HG03521 (cell line): ENCODE data around the gene BAIAP3.

Experiments
- ATAC-seq: cut with Tn5 transposase; IDR thresholded peaks from one replicate; pipeline ENCODE4 v1.9.1; 2021; ENCODE audit warnings: mild to moderate bottlenecking, moderate library complexity; ENCODE audit not compliant: unreplicated experiment

Gene BAIAP3

GRCh38 chr16:1332618-1333148, 762 bp upstream of the BAIAP3 start:
- ATAC-seq = no peak

GRCh38 chr16:1333854-1334700, 632 bp downstream of the BAIAP3 start:
- ATAC-seq = no peak

DNA sequence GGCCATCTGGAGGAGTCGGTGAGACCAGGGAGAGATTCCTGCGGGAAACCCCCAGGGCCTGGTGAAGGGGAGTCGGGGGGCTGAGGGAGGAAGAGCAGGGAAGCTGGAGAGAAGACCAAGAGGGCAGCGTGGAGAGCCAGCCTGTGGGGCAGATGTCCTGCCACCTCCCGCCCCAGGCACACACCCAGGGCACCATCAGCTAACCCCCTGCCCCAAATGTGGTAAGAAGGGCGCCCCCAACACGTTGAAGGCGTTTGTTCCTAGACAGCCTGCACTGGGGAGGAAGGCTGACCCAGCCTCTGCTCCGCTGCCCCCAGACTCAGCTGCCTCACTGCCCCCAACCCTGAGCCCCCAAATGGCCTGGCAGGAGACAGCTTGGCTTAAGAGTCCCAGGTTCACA, 1.3 kb downstream of the BAIAP3 start:
- ATAC-seq = no peak

DNA sequence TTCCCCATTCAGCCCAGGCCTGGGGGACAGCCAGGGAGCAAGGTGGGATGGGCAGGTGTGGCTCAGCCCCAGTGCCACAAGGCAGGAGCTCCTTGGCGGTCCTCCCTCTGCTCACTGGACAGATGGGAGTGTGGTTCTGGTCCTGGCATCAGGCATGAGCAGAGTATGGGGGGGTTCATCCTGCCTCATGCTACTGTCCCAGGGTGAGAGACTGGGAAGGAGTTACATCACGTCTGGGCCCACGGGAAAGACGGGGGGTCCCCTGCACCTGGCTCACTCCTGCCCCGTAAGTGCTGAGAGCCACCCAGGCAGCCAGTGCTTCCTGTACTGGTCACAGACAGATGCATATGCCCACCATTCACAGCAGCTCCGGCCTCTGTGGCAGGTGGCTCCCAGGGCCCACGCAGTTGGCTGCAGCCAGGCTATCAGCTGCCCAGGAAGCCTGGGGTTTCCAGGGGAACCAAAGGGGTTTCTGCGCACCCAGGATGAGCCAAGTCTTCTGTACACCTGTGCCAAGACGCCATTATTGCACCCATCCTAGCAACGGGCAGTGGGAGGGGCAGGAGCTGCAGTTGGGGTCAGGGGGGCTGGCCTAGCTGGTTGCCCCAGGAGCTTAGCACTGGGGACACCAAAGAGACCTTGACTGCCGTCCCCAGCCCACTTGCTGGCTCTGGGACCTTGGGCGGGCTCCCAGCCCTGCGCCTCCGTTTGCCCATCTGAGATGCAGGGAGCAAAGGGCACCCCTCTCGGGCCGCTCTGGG, 1.9 kb downstream of the BAIAP3 start:
- ATAC-seq = no peak

- no peak for ATAC-seq
Observed at GRCh38 chr16:1335996-1336395, 2.6 kb downstream of the BAIAP3 start.

DNA sequence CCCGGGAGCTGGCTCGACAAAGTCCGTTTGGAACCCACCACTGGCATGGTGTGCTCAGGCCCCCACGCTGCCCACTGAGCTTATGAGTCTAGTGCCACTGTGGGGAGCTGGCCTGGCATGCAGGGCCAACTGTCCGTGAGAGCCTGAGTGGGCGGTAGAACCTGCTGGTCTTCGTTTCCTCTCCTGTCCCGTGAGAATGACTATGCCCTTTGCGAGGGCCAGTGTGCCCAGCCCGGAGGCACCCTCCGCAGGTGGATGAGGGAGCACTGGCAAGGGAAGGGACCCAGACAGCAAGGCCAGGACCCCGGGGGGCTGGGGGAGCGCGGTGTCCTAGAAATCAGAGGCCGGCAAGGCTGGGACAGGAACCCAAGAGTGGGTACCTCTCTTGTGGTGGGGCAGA, 3.2 kb downstream of the BAIAP3 start:
- ATAC-seq = no peak

GRCh38 chr16:1337486-1337885, 4.0 kb downstream of the BAIAP3 start:
- ATAC-seq = no peak

DNA sequence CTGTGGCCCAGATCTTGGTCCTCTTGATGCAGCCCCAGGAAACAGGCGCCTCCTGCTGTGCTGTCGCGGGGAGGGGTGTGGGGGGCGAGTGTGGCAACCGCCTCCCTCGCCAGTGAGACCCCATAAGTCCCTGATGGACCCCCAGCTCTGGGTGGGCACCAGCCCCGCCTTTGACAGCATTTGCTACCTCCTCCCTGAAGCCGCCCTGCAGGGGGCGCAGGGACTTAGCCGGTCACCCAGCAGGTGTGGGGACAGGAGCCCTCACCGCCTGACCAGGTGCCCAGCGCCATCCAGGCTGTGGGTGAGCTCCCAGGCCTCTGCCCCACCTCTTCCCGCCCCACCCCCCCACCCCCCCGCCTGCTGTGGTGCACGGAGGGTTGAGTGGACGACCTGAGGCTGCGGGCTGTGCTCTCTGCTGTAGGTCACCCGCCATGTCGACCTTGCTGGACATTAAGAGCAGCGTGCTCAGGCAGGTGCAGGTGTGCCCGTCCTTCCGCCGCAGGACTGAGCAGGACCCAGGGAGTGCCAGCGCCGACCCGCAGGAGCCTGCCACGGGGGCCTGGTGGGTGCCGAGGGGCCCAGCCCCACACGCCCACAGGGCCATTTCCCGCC, 4.8 kb downstream of the BAIAP3 start:
- no peak for ATAC-seq

DNA sequence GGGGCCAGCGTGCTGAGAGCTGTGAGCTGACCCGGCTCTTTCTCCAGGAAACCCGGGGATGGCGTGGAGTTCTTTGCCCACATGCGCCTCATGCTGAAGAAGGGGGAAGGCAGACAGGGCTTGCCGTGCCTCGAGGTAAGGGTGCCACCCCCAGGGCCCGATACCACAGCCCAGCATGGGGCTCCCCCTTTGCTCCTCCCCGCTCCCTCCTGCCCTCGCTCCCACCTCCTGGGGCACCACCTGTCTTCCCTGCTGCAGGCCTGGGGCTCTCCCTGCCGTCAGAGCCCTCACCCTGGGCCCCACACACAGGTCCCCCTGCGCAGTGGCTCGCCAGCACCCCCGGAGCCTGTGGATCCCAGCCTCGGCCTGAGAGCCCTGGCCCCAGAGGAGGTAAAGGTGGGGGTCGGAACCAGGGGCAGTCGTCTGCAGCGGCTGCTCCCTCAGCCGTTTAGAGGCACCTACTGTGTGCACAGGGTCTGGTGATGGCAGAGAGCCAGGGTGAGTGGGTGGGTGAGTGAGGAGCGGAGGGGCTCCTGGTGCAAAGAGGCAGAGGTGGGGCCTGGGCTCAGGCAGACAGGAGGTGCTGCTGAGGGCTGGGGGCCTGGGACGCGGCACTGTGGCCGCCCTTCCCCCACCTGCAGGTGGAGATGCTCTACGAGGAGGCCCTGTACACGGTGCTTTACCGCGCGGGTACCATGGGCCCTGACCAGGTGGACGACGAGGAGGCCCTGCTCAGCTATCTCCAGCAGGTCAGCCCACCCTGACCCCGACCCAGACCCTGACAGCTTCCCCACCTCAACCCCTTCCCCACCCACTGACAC, 5.6 kb downstream of the BAIAP3 start:
- ATAC-seq = no peak

GRCh38 chr16:1340730-1341494, 7.5 kb downstream of the BAIAP3 start:
- ATAC-seq = no peak

- ATAC-seq = no peak
Observed at GRCh38 chr16:1341495-1342420, 8.3 kb downstream of the BAIAP3 start.

- ATAC-seq = peak; percentile 76
Observed at GRCh38 chr16:1342526-1343427, 9.3 kb downstream of the BAIAP3 start.

GRCh38 chr16:1343428-1344242, 10.2 kb downstream of the BAIAP3 start:
- ATAC-seq = no peak

DNA sequence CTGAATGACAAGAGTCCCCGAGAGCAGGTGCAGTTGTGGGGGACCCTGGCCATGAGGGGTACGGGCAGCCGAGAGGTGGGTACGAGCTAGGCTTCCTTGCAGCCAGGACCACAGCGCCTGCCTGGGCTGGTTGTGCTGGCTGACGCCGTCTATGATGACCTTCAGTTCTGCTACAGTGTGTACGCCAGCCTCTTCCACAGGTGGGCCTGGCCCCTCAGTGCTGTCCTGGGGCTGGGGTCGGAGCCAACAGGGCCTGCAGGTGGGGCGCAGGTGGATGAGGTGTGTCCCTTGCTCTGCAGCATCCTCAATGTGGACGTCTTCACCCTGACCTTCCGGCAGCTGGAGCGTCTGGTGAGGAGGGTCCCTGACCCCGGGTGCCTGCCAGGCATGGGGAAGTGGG, 11.1 kb downstream of the BAIAP3 start:
- ATAC-seq = no peak

DNA sequence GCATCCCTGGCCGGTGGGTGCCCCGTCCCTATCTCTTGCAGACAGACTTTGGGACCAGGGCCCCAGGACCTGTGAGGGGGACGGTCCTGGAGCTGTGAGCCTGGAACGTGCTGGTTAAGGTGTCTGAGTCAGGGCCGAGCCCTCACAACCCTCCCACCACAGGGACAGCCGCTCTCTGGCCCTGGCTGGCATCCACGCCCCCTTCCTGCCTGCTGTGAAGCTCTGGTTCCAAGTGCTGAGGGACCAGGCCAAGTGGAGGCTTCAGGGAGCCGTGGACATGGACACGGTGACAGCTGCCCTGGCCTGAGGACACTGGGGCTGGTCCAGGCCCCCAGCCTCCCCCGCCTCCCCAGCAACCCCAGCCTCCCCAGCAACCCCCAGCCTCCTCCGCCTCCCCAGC, 11.6 kb downstream of the BAIAP3 start:
- no peak for ATAC-seq

DNA sequence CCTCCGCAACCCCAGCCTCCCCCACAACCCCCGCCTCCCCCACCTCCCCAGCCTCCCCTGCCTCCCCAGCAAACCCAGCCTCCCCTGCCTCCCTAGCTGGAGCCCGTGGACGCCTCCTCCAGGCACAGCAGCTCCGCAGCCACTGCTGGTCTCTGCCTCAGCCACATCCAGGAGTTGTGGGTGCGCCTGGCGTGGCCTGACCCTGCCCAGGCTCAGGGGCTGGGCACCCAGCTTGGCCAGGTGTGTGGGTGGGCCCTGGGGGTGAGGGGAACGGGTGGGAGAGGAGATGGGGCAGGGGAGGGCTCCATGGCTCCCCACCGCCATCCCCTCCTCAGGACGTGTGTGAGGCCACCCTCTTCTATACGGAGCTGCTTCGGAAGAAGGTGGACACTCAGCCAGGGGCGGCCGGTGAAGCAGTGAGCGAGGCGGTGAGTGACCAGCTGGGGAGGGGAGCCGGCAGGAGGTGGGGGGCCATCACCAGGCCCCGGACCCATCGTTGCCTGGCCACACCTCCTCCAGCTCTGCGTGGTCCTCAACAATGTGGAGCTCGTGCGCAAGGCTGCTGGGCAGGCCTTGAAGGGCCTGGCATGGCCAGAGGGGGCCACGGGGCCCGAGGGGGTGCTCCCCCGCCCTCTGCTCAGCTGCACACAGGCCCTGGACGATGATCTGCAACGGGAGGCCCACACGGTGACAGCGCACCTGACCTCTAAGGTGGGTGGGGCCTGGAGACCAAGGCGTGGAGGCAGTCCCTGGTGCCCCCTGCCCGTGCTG, 12.4 kb downstream of the BAIAP3 start:
- no peak for ATAC-seq
